ENCODE results near the gene PEX19.

Gene PEX19

DNA sequence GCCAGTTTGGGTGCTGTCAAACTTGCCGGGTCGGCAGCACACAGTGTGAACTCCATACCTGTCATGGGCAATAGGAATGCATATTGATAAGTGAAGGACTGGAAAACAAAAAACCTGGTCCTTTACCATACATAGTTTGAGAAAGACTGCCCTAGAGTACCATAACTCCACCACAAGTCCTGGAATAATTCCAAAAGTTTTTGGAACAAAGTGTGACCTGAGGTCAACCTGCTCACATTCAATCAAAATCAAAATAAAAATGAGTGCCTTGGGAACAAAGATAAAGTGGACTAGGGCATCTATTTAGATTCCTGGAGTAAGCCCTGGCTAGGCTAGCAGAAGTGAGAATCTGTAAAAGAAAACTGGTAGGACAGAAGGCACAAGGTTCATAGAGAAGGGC is 7.6 kb downstream of the PEX19 start:
- DNase-seq, result no peak

DNA sequence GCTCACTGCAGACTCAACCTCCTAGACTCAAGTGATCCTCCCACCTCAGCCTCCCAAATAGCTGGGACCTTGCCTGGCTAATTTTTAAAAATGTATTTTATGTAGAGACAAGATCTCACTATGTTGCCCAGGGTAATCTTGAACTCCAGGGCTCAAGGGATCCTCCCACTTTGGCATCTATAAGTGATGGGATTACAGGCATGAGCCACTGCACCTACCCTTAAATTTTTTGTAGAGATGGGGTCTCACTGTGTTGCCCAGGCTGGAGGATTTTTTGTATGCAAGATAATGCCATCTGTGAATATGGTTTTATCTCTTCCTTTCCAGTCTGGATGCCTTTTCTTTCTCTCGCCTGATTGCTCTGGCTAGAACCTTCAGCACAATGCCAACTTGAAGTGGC is 13.9 kb downstream of the PEX19 start:
- DNase-seq, result no peak

DNA sequence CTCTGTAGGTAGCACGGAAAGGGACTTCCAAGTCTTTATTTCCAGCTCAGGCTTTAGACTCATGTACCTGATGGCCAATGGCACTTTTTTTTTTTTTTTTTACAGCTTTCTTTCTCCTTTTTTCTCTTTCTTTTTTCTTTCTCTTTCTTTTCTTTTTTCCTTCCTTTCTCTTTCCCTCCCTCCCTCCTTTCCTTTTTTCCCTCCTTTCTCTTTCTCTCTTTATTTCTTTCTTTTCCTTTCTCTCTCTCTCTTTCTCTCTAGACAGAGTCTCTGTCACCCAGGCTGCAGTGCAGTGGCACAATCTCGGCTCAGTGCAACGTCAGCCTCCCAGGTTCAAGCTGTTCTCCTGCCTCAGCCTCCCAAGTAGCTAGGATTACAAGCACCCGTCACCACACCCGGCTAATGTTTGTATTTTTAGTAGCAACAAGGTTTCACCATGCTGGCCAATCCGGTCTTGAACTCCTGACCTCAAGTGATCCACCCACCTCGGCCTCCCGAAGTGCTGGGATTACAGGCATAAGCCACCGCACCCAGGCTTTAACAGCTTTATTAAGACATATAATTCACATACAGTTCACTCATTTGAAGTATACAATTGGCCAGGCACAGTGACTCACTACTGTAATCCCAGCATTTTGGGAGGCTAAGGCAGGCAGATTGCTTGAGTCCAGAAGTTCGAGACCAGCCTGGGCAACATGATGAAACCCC is 17.5 kb downstream of the PEX19 start:
- DNase-seq, result no peak

DNA sequence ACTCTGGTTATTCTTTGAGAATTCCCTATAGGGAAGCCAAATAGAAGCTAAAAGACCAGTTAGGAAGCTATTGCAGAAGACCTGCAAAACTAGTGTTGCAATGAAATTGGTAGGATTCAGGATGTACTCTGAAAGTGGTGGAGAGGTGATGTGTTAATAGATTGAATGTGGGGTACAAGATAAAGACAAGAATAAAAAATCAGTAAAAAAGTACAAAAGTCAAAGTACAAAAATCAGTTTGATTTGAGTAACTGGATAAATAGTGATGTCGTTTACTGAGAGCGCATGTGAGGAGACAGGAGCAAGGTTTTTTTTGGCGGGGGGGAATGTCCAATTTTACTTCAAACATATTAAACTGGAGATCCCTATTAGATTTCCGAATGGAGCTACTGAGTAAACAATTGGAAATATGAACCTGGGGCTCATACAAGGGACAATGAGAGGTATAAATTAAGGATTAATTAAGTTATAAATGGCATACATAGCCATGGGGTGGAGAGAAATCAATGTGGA is 20.1 kb downstream of the PEX19 start:
- DNase-seq, result no peak

DNA sequence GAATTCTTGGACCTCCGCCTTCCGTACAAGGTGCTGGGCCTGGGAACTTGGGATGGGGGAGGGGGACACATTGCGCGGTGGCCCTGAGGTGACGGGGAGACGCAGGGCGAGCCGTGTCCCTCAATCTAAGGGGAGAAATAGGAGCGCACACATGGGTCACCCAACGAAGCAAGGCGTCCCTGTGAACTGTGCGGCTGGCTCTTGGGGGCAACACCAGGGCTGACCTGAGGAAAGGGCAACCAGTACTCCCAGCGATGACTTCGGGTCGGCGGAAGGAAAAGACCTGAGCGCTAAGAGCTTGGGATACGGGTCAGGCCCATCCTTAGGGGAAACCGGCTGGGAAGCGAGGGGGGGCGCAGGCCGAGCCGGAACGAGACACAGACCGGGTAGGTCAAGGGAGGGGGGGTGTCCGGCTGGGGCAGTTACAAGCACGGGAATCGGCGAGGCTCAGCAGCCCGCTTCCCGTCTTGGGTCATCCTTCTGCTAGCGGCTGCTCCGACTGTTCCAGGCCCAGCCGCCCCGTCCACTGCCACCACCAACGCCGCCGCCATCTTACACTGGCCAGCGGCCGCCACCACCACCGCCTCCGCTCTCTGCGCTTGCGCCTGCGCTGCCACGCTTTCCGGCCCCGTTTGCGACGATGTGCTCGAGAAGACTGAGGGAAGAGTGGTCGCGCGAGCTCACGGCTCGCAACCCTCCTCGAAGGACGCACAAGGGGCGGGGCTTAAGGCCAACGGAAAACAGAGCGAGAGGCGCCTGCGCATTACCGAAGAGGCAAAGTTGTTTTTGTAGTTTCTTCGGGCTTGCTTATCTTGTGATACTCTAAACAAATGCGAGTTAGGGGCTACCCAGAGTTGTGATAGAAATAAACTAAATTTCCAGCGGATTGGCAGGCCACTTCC is 22.8 kb downstream of the PEX19 start, which contains the start of gene DCAF8:
TSS of gene DCAF8 (minus strand) at position 657 of the 902 bp plus-strand sequence. CDS start 18,541 bp downstream, outside the sequence.
- peak; percentile 99 for DNase-seq

DNA sequence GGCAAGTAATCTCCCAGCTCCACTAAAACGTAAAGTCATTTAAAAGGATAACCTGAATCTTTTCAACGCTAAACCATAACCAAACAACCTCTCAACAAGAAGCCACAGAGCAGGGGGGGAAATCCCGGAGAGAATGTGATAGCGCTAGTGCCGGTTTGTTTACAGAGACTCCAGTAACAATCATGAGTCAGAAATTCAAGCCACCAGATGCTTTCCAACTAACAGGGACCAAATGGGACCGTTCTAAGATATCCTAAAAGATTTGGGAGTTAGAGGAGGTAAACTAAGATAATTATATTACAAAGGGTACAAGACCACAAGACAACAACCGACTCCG is 23.4 kb downstream of the PEX19 start:
- DNase-seq, result peak; percentile 87

DNA sequence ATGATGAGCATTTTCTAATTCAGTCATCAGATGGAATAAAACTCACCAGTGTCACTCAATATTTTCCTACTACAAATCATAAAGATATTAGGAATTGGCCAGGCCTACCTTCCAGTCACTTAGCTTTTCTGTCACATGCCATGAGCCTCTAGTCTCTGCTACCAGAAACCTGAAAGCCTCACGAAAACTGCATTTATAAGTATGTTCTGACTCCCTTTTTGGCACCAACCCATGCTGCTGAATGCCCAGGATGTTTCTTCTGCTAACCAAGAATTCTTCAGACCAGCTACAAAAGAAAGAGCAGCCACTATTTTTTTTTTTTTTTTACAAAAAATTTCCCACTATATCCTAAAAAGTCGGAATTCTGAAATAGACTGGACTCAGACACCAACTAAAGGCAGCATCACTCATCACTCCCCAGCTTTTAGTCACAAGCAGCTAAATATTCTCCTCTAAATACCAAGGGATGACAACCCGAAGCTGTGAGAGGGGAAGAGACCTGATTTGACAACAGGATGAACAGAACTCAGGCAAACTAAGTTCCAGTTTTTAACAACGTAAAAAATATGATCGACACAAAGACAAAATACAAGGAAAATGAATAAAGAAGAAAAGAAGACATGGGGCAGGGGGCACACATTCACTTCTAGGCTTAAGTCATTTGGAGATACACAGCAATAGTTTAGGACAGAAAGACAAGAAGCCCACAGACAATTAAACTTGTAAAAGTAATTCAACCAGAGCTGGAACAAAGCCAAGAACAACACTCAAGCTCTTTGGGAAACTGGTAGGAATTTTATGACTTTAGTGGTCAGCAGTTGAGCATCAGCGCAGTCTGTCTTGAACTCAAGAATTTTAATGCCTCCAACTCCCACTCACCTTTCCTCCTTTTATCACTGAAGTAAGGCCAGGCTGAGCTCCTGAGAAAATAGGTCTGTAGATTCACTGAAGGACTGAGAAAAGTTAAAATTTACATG is 24.2 kb downstream of the PEX19 start:
- peak; percentile 14 for DNase-seq

DNA sequence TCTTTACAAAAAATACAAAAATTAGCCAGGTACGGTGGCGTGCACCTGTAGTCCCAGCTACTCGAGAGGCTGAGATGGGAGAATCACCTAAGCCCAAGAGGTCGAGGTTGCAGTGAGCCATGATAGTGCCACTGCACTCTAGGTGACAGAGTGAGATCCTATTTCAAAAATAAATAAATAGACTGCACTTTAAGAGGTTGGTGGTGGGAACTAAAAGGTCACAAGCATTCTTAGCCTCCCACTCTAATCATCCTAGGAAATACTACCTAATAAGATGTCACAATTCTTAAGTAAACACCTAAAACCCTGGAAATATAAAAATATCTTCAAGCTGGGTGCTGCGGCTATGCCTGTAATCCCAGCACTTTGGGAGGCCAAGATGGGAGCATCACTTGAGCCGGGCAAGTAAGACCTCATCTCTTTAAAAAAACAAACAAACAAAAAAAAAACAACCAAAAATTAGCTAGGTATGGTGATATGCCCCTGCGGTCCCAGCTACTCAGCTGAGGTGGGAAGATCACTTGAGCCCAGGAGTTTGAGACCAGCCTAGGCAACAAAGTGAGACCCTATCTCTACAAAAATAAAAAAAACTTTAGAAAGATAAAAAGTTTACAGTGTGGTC is 26.6 kb downstream of the PEX19 start:
- DNase-seq, result no peak

DNA sequence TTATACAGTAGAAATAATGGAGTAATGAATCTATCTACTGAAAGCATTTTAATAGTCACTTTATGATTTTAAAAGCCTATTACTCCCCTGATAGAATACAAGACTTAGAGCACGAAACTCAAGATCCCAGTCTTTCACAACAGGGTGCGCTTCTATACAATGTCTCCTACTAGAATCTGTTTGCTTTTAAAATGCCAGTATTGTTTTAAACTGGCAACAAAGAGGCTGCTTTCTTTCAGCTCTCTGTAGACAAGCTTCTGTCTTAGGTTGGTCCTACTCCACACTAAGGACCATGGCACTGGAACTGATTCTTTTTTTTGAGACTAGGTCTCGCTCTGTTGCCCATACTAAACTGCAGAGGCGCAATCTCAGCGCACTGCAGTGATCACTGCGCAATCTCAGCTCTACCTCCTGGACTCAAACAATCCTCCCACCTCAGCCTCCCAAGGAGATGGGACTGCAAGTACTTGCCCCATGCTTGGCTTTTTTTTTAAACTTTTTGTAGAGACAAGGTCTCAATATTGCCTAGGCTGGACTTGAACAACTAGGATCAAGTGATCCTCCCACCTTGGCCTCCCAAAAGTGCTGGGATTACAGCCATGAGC is 27.4 kb downstream of the PEX19 start:
- no peak for DNase-seq

DNA sequence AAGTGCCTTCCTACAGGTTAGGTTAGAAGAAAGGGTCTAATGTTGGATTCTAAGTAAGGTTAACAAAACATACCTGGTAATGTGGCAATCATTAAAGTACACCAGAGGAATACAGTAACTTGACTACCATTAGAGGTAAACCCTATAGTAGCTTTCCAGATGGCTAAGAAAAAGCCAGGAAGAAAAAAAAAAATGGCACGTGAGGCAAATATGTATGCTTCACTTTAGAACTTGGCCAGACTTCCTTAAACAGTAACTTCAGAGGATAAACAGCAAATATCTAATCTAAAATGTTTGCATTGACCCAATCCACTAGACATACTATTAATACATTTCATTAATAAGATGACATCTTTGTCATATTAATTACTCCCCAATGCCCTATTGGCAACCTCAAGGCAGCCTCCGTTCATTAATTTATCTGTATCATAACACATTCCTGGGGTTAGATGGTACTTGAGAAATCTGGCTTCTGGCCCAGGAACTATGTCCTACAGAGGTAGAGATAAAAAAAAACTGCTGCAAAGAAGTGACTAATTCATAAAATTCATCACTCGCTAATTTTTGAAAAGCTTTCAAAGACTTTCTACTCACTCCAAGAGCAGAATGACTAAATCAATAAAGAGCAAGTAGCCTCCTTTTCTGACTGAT is 28.4 kb downstream of the PEX19 start:
- DNase-seq, result no peak

DNA sequence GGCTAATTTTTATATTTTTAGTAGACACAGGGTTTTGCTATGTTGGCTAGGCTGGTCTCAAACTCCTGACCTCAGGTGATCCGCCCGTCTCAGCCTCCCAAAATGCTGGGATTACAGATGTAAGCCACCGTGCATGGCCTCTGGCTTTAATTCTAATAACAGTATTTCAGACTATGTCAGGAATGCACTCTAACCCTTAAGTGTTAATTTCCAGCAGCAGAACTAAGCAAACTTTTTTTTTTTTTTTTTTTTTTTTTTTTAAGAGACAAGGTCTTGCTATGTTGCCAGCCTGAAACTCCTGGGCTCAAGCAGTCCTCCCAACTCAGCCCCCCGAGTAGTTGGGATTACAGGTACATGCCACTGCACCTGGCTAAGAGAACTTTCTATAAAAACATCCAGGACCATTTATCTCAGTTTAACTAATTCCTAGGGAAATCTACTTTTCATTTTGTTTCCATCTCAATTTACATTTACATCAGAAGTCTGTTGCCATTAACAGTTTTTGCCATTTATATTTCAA is 29.1 kb downstream of the PEX19 start:
- no peak for DNase-seq

DNA sequence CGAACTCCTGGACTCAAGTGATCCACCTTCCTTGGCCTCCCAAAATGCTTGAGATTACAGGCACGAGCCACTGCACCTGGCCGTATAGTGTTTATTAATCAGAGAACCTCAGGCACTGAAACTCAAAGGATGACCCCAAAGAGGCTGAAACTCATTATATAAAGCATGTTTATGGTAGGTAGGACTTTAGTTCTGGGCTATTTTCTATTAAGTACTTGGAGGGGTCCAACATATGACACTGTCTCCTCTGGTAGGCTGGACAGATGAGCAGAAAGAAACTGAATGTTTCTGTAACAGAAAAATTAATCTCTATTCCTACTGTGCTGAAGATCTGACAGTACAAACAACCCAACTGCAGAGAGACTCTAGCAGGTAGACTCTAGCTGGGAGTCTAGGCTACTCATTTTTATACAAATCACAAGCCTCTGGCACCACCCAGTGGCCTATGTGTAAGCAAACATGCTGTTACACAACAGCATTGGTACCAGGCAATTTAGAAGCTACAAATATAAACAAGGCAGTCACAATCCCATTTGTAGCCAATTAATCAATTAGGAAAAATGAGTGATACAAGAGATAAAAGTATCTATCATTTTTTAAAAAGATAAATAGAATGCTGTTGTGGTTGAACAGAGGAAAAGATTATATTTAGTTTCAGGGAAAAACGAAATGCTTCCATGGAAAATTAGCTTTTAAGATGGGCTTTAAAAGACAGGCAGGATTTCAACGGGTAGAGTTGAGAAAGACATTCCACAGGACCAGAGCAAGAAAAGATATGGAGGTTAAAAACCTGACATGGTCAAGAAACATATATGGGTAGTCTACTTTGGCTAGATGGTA is 33.0 kb downstream of the PEX19 start:
- peak; percentile 77 for DNase-seq

DNA sequence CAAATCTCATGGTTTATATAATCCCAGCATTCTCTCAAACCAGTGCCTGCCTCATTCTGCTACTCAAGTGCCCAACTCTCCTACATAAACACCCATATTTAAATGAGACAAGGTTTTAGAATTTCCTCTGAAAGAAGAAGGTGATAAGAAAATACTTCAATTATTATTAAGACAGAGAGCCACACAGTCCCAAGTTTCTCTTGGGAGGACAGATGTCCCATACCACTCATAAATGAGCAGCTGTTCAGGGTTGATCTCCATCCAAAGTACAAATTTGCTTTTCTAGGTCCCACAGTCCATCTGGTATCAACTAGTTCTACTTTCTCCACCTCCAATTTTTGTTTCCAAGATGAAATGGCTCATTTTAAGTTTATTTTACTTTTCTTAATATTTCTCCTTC is 33.9 kb downstream of the PEX19 start:
- no peak for DNase-seq

DNA sequence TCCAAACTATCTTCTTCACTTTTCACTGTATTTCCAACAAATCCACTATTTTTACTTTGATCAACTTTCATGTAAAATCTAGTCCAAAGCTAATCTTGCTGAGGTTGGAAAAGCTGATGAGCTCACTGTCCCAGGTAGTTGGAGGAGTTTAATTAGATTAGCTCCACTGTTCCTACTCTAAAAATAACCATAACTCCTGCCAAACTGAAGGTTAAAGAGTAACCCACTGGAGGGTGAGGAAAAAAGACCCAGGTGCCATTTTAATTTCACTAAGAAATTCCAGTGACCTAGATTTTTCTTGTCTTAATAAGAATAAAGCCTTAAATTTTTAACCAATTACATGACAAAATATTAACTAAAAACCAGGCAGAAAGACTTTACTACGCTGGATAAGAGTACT is 37.9 kb downstream of the PEX19 start:
- no peak for DNase-seq

DNA sequence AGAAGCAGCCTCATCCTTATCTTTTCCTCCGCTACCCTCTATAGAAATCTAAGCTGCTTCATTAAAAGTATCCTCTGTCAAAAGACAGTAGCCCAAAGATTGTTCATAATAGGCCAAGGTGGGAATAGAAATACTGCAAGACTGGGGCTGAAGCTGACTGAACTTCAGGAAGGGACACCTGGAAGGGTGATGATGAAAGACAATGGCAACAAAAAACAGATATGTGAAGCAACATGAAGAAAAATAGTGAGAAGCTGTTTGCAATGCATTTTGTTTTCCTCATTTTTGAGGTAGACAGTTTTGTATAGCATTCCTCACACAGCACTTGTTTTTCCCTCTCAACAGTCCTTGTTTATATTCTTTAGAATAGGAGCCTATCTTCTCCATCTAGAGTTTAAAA is 39.5 kb downstream of the PEX19 start:
- DNase-seq, result no peak

DNA sequence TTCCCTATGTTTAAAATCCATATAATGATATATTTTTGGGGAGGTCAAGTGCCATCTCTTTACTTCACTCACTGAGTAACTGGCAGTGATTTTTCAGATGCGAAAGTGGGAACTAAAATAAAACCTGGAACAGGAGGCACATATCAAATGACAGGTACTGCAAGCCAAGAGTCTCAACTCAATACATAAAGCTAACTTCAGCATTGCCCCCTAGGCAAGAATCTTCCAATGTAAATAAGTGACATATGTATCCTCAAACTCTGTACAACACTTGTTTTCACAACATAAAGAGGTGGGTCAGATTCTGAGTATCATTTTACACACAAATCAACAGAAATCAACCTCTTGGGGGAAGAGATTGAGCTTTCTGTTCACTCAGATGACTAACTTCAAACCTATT is 40.7 kb downstream of the PEX19 start:
- DNase-seq, result no peak

DNA sequence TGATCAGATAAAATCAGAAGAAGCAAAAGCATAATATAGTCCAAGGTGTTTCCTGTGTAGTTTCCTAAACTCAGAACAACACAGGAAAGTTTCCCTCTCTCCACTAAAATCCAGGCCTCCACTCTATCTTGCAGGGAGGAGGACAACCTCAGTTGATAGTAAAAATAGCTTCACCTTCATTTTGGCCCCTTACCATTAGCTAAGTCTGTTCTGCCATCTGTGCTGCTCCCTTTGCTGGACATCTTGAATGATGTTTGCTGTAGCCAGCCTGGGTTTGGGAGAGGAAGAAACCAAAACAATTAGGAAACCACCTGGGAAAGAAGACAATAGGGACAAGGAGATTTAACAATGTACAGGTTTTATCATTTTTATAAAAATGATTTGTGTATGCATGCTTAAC is 41.2 kb downstream of the PEX19 start:
- DNase-seq, result no peak

DNA sequence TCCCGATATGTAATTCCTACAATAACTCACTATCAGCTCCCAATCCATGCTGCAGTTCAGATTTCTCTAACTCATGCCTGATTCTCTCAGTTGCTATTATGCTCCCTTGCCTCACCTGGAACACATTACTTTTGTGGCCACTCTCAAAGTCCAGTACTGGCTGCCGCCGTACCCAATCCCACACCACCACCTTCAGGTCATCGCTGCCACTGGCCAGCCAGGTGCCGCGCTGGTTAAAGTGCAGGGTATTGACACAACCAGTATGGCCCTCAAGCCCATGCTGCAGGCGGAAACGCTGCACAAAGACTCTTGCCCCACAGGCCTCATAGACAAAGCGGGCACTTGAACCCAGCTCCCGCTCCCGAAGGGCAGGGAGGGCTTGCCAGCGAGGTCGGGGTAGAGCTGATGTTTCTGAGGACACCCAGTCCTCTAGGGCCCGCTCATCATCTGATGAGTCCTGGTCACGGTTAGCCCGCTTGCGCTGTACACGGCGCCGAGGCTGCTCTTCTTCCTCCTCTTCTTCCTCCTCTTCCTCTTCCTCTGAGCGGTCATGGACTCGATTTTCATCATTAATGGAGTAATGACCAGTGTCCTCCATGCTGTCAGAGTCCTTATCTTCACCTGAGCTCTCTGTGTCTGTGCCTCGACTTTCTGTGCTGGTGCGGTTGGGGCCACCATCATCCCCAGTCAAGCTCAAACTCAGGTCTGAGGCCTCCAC is 45.2 kb downstream of the PEX19 start:
- no peak for DNase-seq

DNA sequence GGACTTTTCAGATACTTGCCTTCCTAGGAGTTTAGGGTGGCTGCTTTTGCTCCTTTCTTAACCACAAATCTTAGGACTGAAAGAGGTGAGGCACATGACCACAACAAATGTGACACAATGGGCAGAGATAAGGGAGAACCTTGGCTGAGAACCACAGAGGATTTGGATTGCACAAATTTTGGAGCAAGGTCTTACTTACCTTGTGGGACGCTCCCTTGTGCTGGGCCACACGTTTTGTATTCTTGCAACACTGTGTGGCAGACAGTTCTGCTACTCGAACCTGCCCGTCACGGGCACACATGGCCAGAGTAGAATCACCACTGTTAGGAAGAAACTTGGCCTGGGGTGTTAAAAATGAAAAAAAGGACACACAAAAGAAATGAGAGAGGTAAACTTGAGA is 46.5 kb downstream of the PEX19 start:
- DNase-seq, result no peak

DNA sequence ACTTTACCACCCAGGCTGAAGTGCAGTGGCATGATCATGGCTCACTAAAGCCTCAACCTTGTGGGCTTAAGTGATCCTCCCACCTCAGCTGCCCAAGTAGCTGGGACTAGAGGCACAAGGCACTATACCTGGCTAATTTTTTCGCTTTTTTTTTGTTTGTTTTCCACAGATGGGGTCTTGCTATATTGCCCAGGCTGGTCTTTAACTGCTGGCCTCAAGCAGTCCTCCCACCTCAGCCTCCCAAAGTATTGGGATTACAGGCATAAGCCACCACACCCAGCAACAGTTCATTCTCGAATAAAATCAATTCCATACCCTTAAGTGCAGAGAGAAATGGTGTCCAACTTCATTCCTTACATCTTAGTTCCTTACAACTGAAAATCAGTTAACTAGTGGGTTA is 47.4 kb downstream of the PEX19 start:
- no peak for DNase-seq

Measured in CD4-positive, alpha-beta T cell treated with Interleukin-21 for 1 hour (primary cell).